Sciatic nerve (tissue), 2 donors: ENCODE results near the gene NOSTRIN. TPM values are rescaled to one million over a fixed set of nuclear protein-coding genes. Genes with fewer than 3 reads are reported as not detected.
"Not testable (repeated sequence)": the region's sequence is repeated elsewhere in the genome, so short reads cannot be mapped to it uniquely, and the experiment has no call there.

ENCODE experiments used
- ATAC-seq: fragments of 200-7000 bp; cut with Tn5 transposase; one replicate; pipeline ENCODE4 v1.9.1; 2020; ENCODE audit warnings: mild to moderate bottlenecking, moderate library complexity
- DNase-seq: peaks from one replicate; pipeline ENCODE4 v3.0.0-alpha.2; 2020; ENCODE audit warnings: low spot score
- intact Hi-C: fragments of 100-400 bp; cut with DNase I; formaldehyde crosslinking; loops from one replicate; pipeline ENCODE4 v1.14.2; 2022
- total RNA-seq: library from RNA; stranded (reverse); fragmentation: NEBNext Ultra II Directional; extraction: Animal tissue kit (Norgen Biotek cat#: 25700); gene quantifications from one replicate; pipeline ENCODE4 v1.2.1, GENCODE V29; 2021
- donor health status: DM: no; HTN: no; CAD: no.
- donor health status: DM: no; HTN: no; CAD: no.

The NOSTRIN gene, protein sequence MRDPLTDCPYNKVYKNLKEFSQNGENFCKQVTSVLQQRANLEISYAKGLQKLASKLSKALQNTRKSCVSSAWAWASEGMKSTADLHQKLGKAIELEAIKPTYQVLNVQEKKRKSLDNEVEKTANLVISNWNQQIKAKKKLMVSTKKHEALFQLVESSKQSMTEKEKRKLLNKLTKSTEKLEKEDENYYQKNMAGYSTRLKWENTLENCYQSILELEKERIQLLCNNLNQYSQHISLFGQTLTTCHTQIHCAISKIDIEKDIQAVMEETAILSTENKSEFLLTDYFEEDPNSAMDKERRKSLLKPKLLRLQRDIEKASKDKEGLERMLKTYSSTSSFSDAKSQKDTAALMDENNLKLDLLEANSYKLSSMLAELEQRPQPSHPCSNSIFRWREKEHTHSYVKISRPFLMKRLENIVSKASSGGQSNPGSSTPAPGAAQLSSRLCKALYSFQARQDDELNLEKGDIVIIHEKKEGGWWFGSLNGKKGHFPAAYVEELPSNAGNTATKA
- total RNA-seq = 36.2 TPM

DNA sequence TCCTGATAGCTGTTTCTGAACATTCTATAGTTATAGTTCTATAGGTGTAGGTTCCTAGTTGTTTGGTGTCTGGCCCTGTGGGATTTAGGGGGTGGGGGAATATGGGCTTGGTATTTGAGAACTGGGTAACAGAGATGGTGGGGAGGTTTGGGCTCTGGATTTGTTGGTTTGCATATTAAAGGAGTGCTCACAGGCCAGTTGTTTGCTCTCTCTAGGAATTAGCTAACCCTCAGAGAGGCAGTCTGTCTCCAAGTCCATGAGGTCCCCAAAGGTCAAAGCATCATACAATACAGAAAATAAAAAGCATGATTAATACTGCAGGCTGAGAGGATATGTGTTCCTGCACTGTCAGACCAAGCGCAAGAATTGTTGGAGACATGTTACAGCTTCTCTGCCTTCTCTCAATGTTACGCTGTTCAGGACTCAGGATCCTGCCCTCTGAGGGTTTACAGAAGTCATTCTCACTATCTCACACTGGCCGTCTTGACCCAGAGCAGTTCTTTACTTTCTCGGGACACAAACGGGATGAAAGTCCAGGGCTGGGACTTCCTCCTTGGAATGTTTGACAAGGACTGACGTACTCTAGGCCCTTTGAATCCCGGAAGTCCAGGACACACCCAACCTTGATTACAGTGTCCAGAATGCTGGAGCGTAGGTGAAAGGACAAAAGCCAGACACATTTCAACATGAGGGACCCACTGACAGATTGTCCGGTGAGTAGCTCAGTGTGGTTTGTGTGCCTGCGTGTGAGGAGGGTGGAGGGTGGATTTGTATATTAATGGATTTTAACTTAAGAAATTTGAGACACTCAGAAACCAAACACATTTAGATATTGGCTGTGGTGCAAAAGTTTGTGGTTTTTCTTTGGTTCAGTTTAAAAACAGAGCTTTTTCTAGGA is at the start of gene NOSTRIN:
TSS of gene NOSTRIN (plus strand) at position 677 of the 898 bp plus-strand sequence. CDS start at position 687, 10 bp downstream.
- no peak for DNase-seq
- intact Hi-C loops = no loop called here
- ATAC-seq = peak; percentile 74

DNA sequence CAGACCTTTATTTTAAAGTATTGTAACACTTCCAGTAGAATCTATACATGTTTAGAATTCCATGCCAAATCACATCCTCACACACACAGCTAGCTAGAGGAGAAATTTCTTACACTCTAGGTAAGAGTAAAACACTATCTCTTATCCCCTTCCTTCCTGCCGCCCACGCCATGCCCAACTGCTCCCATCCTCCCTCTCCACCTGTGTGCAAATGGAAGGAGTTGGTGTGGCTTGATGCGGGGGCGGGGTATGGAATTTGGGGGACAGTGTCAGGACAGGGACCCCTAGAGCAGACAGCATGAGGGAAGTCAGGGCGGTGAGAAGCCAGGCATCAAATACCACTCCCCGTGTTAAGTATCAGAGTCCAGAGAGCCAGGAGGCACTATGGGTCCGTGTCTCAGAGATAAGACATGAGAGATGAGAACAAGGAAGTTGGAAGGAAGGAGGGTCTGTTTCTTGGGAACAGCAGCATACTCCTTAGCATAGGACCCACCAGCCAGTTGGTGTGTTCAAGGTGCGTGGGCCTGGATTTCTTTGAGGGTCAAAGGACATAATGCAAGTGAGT is 48.6 kb upstream of the NOSTRIN start:
- intact Hi-C loops = loop anchor here (10.0 kb wide), 1 partner anchor 409 kb away; no protein-coding TSS in a partner anchor
- no peak for ATAC-seq
- no peak for DNase-seq

DNA sequence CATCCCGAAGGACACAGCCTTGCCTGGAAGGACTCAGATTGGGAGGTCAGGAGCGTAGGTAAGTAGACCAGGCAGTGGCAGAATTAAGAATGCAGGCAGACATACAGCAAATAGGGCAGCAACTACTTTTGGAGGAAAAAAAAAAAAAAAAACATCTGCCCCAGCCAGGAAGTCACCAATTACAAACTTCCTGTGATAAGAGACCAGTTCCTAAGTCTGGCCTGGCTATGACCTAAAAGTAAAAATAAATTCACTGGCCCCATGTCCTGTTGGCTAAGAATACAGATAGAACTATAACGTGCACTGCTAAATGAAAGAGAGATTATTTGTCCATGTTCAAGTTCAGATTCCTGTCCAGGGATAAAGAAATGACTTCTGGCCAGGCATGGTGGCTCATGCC is 45.2 kb upstream of the NOSTRIN start:
- intact Hi-C loops = loop anchor here (10.0 kb wide), 1 partner anchor 412 kb away; no protein-coding TSS in a partner anchor
- ATAC-seq = no peak
- no peak for DNase-seq

DNA sequence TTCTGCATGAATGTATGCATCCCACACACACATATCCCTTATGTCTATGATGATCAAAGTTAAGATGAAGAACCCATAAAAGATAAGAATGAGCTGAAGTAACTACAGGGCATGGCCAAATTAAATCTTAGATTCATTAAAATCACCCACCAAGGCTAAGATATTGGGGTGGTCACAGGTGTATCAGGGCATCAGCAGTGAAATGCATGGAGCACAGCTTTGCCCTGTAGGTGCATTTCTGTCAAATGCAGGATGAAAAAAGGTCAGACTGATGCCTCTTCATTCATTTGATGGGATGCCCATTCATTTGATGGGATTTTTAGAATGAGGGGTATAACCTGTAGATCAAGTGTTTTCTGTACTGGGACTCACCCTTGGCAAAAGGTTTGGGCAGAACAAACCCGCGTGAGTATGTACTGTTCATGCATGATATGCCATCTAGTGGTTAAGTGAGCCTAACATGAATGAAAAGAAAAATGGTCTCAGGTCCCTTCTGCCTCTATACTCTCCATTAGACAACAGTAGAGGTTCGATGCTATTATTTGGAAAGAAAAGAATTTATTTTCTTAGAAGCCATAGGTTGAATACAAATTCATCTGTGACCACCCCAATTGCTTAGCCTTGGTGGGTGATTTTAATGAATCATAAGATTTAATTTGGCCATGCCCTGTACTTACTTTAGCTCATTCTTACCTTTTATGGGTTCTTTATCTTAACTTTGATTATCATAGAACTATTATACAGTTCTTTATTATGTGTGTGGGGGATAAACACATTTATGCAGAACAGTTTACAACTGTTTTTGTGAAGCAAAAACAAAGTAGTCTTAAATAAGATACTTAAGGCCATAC is 43.2 kb upstream of the NOSTRIN start:
- peak; percentile 81 for ATAC-seq
- no peak for DNase-seq
- intact Hi-C loops = loop anchor here (10.0 kb wide), 1 partner anchor 414 kb away; no protein-coding TSS in a partner anchor

DNA sequence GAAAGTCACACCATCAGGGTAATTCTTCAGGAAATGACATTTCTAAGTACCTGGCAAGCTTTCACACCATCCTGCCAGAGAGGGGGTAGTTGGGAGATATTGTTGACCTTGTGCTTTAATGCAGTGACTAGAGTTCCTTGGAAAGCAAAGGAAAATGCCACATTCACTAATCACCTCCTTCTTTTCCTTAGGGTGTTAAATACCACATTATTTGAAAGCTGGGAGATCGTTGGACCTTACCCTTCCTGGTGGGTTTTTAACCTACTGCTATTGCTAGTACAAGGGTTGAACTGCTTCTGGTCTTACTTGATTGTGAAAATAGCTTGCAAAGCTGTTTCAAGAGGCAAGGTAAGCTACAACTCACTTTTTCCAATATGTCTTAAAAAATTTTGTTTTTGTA is 37.0 kb upstream of the NOSTRIN start:
- DNase-seq = no peak
- intact Hi-C loops = no loop called here
- ATAC-seq = no peak

DNA sequence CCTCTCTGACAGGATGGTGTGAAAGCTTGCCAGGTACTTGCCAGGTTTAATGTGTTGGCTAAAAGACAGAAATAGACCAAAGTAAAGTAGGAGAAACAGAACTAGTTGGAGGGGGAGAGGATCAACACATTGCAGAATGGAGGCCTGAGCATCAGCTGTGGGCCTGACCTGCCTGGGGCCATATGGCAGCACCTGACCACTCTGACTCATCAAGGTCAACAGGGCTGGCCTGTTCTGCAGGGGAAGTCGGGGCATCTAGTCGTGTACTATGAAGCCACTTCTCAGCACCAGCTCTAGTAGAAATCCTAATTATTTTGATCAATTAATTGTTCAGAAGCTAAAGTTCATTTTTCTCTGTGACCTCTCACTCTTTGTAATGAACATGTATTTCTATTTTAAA is 35.8 kb upstream of the NOSTRIN start:
- intact Hi-C loops = no loop called here
- ATAC-seq (no peak), DNase-seq (no peak)

DNA sequence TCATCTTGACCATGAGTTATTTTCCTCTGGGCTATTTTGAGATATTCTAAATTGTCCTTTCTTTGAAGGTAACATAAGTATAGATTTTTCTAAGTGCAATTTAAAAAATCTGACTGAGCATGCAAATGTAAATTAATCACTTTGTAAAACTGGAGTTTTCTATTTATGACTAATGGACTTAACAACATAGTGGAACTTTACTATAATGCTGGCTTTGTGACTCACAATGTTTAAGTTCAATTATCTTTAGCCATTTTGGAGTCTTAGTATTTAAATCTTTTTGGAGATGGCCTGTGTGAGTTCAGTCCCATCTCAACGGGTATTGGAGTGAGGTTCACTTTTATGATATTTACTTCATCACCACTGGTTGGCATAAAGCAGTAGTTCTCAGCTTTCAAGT is 35.2 kb upstream of the NOSTRIN start:
- DNase-seq (no peak), ATAC-seq (no peak)
- intact Hi-C loops = no loop called here

DNA sequence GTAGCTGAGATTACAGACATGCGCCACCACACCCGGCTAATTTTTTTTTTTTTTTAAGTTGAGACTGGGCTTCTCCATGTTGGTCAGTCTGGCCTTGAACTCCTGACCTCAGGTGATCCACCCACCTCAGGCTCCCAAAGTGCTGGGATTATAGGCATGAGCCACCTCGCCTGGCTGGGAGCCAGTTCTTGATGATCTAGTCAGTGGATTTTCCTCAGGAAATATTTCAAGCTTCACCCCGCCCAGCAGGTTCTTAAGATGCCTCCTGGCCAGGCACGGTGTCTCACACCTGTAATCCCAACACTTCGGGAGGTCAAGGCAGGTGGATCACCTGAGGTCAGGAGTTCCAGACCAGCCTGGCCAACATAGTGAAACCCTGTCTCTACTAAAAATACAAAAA is 34.1 kb upstream of the NOSTRIN start:
- DNase-seq, intact Hi-C loops, ATAC-seq: not testable (repeated sequence)

DNA sequence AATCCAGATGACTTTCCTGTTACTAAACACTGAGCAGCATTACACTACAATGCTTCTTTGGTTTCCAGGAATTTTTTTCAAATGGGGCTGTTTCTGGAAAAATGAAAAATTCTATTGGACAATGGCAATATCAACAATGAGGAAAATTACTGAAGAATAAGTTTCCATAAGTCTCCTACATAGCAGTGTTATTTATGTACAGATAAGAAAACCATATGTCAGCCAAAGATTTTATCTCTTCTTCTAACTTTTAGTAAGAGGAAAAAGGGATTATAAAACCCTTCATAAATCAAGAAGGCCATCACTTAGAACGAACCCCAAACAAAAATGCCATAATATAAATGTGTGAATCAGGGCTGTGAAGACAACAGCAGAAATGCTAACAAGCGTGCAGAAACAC is 31.6 kb upstream of the NOSTRIN start:
- intact Hi-C loops = no loop called here
- no peak for ATAC-seq
- no peak for DNase-seq

DNA sequence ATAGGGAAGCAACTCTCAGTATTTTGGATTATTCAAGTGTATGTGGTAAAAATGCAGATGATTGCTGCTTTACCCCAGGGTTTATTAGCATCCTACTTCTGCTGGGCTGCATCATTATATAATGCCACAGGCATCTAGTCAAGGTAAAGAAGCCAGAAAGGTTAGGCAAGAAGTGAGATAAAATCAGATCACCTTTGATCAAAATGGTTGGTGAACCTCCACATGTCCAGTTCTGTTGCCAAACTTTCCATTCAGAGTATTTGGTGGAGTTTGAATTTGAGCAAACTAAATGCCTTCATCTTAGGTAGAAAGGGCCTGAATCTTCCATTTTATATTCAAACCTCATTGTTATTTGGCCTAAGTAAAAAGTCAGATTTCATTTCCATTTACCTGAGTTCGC is 29.7 kb upstream of the NOSTRIN start:
- intact Hi-C loops = no loop called here
- no peak for ATAC-seq
- no peak for DNase-seq

DNA sequence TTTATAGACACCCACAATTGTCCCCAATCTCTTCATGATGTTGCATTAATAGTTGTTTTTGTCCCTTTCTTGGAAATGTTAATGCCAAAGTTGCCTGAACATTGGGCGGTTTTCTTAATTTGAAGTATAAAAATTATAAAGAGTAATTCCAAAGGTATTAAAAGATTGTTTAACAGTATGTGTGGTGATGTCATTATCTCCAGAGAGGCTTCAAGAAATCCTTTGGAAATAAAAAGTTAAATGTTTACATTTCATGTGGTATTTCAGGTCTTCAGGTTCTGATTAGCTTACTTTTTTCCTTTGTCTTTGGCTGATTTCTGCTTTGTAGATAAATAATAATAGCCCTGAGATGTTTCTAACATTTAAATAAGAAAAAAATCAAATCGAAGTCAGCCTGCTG is 29.3 kb upstream of the NOSTRIN start:
- intact Hi-C loops = no loop called here
- ATAC-seq (no peak), DNase-seq (no peak)

DNA sequence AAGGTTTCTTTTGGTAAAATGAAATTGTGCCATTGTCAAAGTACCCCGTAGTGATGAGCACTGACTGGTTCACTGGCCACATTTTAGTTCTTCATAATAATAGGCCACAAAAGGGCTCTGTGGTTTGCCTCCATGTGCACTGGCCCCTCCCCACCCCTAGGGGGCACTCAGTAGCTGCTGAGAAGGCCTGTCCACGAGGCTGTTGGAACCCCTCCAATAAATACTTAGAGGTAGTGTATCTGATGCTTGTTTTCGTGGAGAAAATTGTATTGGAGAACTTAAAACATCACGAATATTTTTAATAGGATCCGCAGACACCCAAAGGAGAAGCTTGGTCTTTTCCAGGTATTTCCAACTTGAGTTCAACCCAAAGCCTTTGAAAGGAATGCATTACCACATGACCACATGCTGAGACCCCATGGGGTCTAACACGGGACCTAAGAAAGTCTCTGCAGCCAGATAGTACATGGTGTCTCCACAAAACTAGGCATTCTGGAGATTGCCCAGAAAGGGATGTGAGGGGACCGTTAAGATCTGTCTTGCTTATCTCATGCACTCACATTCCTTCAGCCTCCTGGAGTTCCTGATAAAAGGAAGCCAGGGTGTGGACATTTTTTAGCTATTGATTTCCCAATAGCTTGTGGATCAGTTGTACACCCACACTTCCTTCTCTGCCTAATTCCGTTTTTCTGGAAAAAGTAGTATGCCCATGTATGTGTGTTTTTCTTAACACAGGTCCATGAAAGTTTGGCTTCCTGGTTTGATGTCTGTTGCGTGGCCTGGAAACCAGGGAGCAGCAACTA is 28.5 kb upstream of the NOSTRIN start:
- intact Hi-C loops = no loop called here
- ATAC-seq (no peak), DNase-seq (no peak)

DNA sequence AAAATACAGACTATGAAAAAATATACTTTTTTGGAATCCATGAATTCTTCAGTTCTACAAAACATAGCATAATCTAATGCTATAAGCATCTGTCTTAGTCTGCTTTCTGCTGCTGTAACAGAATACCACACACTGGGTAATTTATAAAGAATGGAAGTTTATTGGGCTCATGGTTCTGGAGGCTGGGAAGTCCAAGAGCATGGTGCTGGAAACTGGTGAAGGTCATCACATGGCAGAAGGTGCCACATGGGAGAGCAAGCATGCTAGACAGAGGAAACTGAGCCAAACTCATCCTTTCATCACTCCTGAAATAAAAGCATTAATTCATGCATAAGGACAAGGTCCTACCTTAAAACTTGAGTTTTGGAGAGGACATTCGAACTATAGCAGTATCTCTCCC is 26.6 kb upstream of the NOSTRIN start:
- no peak for ATAC-seq
- intact Hi-C loops = no loop called here
- no peak for DNase-seq

DNA sequence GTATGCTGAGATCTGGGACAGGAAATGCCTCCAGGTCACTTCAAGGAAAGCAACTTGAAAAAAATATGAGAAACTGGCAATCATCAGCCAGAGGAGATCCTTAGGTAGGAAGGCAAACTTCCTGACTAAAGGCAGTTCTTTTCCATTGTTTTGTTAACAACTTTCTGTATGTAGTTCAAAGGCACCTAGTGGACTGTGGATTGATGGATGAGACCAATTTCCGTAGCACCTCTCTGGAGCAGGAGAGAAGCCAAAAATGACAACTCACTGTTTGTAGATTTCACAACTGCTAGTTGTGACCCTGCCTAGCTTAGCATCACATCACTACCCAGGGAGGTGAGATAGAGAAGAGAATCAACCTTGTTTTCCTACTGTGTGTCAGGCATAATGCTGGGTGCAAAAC is 21.8 kb upstream of the NOSTRIN start:
- intact Hi-C loops = no loop called here
- DNase-seq (no peak), ATAC-seq (no peak)

DNA sequence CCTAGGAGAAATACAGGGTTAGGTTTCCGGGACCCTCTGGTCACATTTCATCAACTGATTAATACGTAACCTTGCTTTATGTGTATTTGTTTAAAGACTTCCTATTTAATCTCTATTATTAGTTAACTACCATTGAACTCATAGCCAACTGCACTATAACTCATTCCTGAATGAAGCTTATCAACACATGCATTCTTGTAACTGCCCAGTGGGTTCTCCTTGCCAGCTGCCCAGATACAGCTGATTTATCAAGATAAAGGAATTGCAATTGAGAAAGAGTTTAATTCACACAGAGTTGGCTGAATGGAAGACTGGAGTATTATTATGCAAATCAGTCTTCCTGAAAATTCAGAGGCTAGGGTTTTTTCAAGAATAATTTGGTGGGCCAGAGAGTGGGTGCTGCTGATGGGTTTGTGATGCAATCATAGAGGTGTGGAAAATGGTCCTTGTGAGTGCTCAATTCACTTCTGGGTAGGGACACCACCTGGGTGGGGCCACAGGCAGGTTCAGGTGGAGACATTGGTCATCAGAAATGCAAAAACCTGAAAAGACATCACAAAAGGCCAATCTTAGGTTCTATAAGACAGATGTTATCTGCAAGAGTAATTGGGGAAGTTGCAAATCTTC is 21.1 kb upstream of the NOSTRIN start:
- intact Hi-C loops = no loop called here
- no peak for DNase-seq
- no peak for ATAC-seq

DNA sequence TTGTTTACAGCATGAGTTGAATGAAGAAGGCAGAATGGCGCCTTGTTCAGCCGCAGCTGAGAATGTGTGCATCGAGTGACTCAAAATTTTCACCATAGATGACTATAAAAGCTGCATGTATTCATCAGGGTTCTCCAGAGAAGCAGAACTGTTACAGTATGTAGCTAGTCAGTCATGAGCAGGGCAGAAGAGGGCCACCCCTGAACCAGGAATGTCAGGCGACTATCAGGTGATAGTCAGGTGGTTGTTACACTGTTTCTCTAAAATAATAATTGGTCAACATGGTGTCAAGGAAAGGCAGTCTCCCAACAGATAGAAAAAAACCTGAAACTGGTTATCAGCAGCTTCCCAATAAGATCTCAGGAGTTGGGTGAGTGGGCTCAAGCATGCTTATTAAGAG is 20.2 kb upstream of the NOSTRIN start:
- DNase-seq (no peak), ATAC-seq (no peak)
- intact Hi-C loops = no loop called here

DNA sequence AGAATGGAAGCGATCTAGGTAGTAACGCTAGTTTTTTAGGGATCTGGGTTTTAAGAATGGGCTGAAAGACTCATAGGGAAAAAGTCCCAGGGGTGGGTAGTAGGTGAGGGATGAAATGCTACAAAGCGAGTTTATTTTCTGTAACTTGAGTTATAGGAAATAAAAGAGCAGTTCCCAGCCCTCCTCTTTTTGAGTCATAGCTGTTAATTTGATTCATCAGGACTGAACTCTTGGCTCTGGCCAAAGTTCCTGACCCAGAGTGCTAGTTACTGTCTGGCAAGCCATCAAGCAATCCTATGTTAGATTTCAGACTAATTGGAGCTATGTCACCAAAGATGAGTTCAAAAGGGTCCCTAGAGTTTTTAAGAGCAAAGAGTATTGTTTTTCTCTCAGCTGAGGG is 17.4 kb upstream of the NOSTRIN start:
- intact Hi-C loops = no loop called here
- DNase-seq (no peak), ATAC-seq (no peak)
